ENCODE measurements around the gene HEYL.

HEYL gene

GRCh38 chr1:39663559-39663958, 24.1 kb upstream of the HEYL start:
- DNase-seq, result no peak

GRCh38 chr1:39662861-39663260, 23.4 kb upstream of the HEYL start:
- DNase-seq, result no peak

- DNase-seq, result no peak
Observed at GRCh38 chr1:39659538-39659937, 20.1 kb upstream of the HEYL start.

GRCh38 chr1:39659110-39659509, 19.7 kb upstream of the HEYL start:
- no peak for DNase-seq

GRCh38 chr1:39657923-39658485, 18.6 kb upstream of the HEYL start:
- DNase-seq, result no peak

- DNase-seq, result no peak
Observed at GRCh38 chr1:39657402-39657801, 18.0 kb upstream of the HEYL start.

- no peak for DNase-seq
Observed at GRCh38 chr1:39656391-39656790, 16.9 kb upstream of the HEYL start.

GRCh38 chr1:39655578-39656268, 16.3 kb upstream of the HEYL start:
- no peak for DNase-seq

- DNase-seq, result no peak
Observed at GRCh38 chr1:39654291-39654690, 14.8 kb upstream of the HEYL start.

- DNase-seq, result peak; percentile 41
Observed at GRCh38 chr1:39653546-39654031, 14.1 kb upstream of the HEYL start.

GRCh38 chr1:39652554-39652953, 13.1 kb upstream of the HEYL start:
- no peak for DNase-seq

- no peak for DNase-seq
Observed at GRCh38 chr1:39652105-39652504, 12.7 kb upstream of the HEYL start.

GRCh38 chr1:39650431-39650830, 11.0 kb upstream of the HEYL start:
- DNase-seq, result no peak

- no peak for DNase-seq
Observed at GRCh38 chr1:39649636-39650185, 10.3 kb upstream of the HEYL start.

GRCh38 chr1:39648496-39648895, 9.1 kb upstream of the HEYL start:
- no peak for DNase-seq

- no peak for DNase-seq
Observed at GRCh38 chr1:39647247-39647646, 7.8 kb upstream of the HEYL start.

- no peak for DNase-seq
Observed at GRCh38 chr1:39646232-39647081, 7.0 kb upstream of the HEYL start.

GRCh38 chr1:39645411-39646043, 6.1 kb upstream of the HEYL start:
- DNase-seq, result no peak

GRCh38 chr1:39643705-39644104, 4.3 kb upstream of the HEYL start:
- no peak for DNase-seq

GRCh38 chr1:39642796-39643195, 3.4 kb upstream of the HEYL start:
- DNase-seq, result no peak

- DNase-seq, result no peak
Observed at GRCh38 chr1:39640861-39641260, 1.4 kb upstream of the HEYL start.

- no peak for DNase-seq
Observed at GRCh38 chr1:39638965-39639304, 508 bp downstream of the HEYL start.

- DNase-seq, result no peak
Observed at GRCh38 chr1:39637361-39637760, 2.1 kb downstream of the HEYL start.
